Mesenchymal stem cell (in vitro differentiated cells and primary cell): ENCODE measurements around the gene AKAP3.

Experiments
- DNase-seq: peaks from one replicate; pipeline ENCODE4 v3.0.0-alpha.2; 2013
- H2AFZ ChIP-seq: one replicate; pipeline ENCODE4 v1.6.1; 2013; ENCODE audit warnings: low read depth, mild to moderate bottlenecking, control low read depth, inconsistent platforms, low read length, moderate library complexity
- H2AK5ac ChIP-seq: 2 replicates; pipeline ENCODE4 v1.6.1; 2013; ENCODE audit warnings: low read length, moderate library complexity, mild to moderate bottlenecking, inconsistent platforms; ENCODE audit not compliant: severe bottlenecking
- H2BK120ac ChIP-seq: one replicate; pipeline ENCODE4 v1.6.1; 2013; ENCODE audit warnings: low read depth, mild to moderate bottlenecking, inconsistent platforms, low read length, moderate library complexity
- H2BK12ac ChIP-seq, 2 experiments: one replicate each; pipeline ENCODE4 v1.6.1; 2013; ENCODE audit warnings: inconsistent platforms in 2 of 2, low read length in 2 of 2, mild to moderate bottlenecking in 2 of 2, moderate library complexity in 2 of 2, control low read depth in 1 of 2
- H2BK15ac ChIP-seq: one replicate; pipeline ENCODE4 v1.6.1; 2013; ENCODE audit warnings: mild to moderate bottlenecking, low read depth, inconsistent platforms; ENCODE audit not compliant: poor library complexity, severe bottlenecking
- H2BK5ac ChIP-seq: 2 replicates; pipeline ENCODE4 v1.6.1; 2013; ENCODE audit warnings: low read depth, mild to moderate bottlenecking, low read length, control low read depth, inconsistent platforms; ENCODE audit not compliant: poor library complexity, severe bottlenecking
- H3K14ac ChIP-seq, 2 experiments: one replicate each; pipeline ENCODE4 v1.6.1; 2013; ENCODE audit warnings: inconsistent platforms in 2 of 2, low read length in 2 of 2, control low read depth in 1 of 2, mild to moderate bottlenecking in 1 of 2, moderate library complexity in 1 of 2
- H3K18ac ChIP-seq, 2 experiments: one replicate each; pipeline ENCODE4 v1.6.1; 2013; ENCODE audit warnings: inconsistent platforms in 2 of 2, low read length in 2 of 2, control low read depth in 1 of 2, low read depth in 1 of 2, mild to moderate bottlenecking in 1 of 2
- H3K23ac ChIP-seq, 2 experiments: one replicate each; pipeline ENCODE4 v1.6.1; 2013; ENCODE audit warnings: inconsistent platforms in 2 of 2, low read length in 2 of 2, mild to moderate bottlenecking in 2 of 2, moderate library complexity in 2 of 2, control low read depth in 1 of 2
- H3K27ac ChIP-seq: 2 replicates; pipeline ENCODE4 v1.5.1; 2013; ENCODE audit warnings: mild to moderate bottlenecking, moderate library complexity, low read length, control low read depth, inconsistent platforms; ENCODE audit not compliant: poor library complexity, severe bottlenecking
- H3K27me3 ChIP-seq, 2 experiments: 2 replicates each; pipeline versions ENCODE4 v1.6.1 to v1.7.0; 2013; ENCODE audit warnings: low read length in 2 of 2, mild to moderate bottlenecking in 2 of 2, moderate library complexity in 2 of 2, control low read depth in 1 of 2, inconsistent platforms in 1 of 2; ENCODE audit not compliant: control insufficient read depth in 1 of 2, insufficient read depth in 1 of 2
- H3K36me3 ChIP-seq, 2 experiments: 2 replicates each; pipeline versions ENCODE4 v1.6.1 to v1.7.0; 2013; ENCODE audit warnings: low read length in 2 of 2, control low read depth in 1 of 2, inconsistent platforms in 1 of 2, low read depth in 1 of 2, mild to moderate bottlenecking in 1 of 2; ENCODE audit not compliant: insufficient read depth in 2 of 2, control insufficient read depth in 1 of 2
- H3K4ac ChIP-seq, 2 experiments: one replicate each; pipeline ENCODE4 v1.6.1; 2013; ENCODE audit warnings: inconsistent platforms in 2 of 2, low read length in 2 of 2, mild to moderate bottlenecking in 2 of 2, moderate library complexity in 2 of 2, control low read depth in 1 of 2, low read depth in 1 of 2
- H3K4me1 ChIP-seq: 2 replicates; pipeline ENCODE4 v1.6.1; 2013; ENCODE audit warnings: low read depth, low read length, control low read depth; ENCODE audit not compliant: control insufficient read depth, insufficient read depth
- H3K4me2 ChIP-seq: 2 replicates; pipeline ENCODE4 v1.6.1; 2013; ENCODE audit warnings: low read length, mild to moderate bottlenecking, inconsistent platforms; ENCODE audit not compliant: poor library complexity, severe bottlenecking
- H3K4me3 ChIP-seq, 2 experiments: 2 replicates each; pipeline versions ENCODE4 v1.5.1 to v1.7.0; 2013; ENCODE audit warnings: low read length in 2 of 2, mild to moderate bottlenecking in 2 of 2, control low read depth in 1 of 2, low read depth in 1 of 2; ENCODE audit not compliant: insufficient read depth in 1 of 2
- H3K79me1 ChIP-seq: replicated peaks from 2 replicates; pipeline ENCODE4 v1.6.1; 2013; ENCODE audit warnings: mild to moderate bottlenecking, control low read depth, low read length, inconsistent platforms; ENCODE audit not compliant: poor library complexity, severe bottlenecking
- H3K9ac ChIP-seq: 2 replicates; pipeline ENCODE4 v1.7.0; 2013; ENCODE audit warnings: mild to moderate bottlenecking, low read length, moderate library complexity
- H3K9me3 ChIP-seq: 2 replicates; pipeline ENCODE4 v1.7.0; 2013; ENCODE audit warnings: mild to moderate bottlenecking, low read length; ENCODE audit not compliant: control insufficient read depth
- H4K8ac ChIP-seq: one replicate; pipeline ENCODE4 v1.6.1; 2013; ENCODE audit warnings: inconsistent platforms, mild to moderate bottlenecking, low read length, moderate library complexity
- H4K91ac ChIP-seq: one replicate; pipeline ENCODE4 v1.6.1; 2013; ENCODE audit warnings: mild to moderate bottlenecking, low read length, inconsistent platforms
- WGBS: methylation state at CpG from one replicate; pipeline ENCODE4 v1.1.7; 2013; ENCODE audit warnings: mixed read lengths; 5-methylcytosine and 5-hydroxymethylcytosine counted together

AKAP3 gene

GRCh38 chr12:4607056-4607455, 41.8 kb downstream of the AKAP3 start:
- Histone ChIP-seq H3K27me3 (peaks cover 11 to 16% of the 10 kb centered on the region in 2 experiments), H2BK120ac (no peak overlapping the region), H3K79me1 (peaks cover 28% of the 10 kb centered on the region), H3K14ac (no peak overlapping the region), H2BK12ac (no peak overlapping the region), H2AK5ac (no peak overlapping the region), H3K4me2 (no peak overlapping the region), H3K9me3 (no peaks in the 10 kb centered on the region), H3K23ac (no peak overlapping the region), H3K36me3 (peaks cover 0 to 13% of the 10 kb centered on the region in 2 experiments), H2BK15ac (no peak overlapping the region), H3K18ac (no peak overlapping the region), H3K4me1 (no peaks in the 10 kb centered on the region), H3K9ac (no peak overlapping the region), H4K8ac (no peak overlapping the region), H3K27ac (no peak overlapping the region), H2AFZ (no peak overlapping the region), H3K4me3 (no peak overlapping the region), H2BK5ac (no peak overlapping the region), H3K4ac (no peak overlapping the region), H4K91ac (no peak overlapping the region)
- 100% methylated on average over 3 of the region's 3 CpGs for WGBS
- DNase-seq = no peak

- Histone ChIP-seq H4K8ac (peak overlapping the region; percentile 74), H2AK5ac (no peak overlapping the region)
- under 1% methylated on average over 23 of the region's 25 CpGs for WGBS
Measured at GRCh38 chr12:4604684-4605193, 44.1 kb downstream of the AKAP3 start.

GRCh38 chr12:4603946-4604345, 44.9 kb downstream of the AKAP3 start:
- no peaks in the 10 kb centered on the region for H3K9me3 ChIP-seq
- H3K23ac ChIP-seq = no peak overlapping the region
- H2BK5ac ChIP-seq = no peak overlapping the region
- H2BK15ac ChIP-seq = no peak overlapping the region
- no peak overlapping the region for H4K91ac ChIP-seq
- H3K4ac ChIP-seq = no peak overlapping the region
- peaks cover 21% of the 10 kb centered on the region for H3K79me1 ChIP-seq
- H2BK120ac ChIP-seq = no peak overlapping the region
- no peak overlapping the region for H3K9ac ChIP-seq
- WGBS = no CpG with 5 or more reads among the region's 1 CpG
- no peaks in the 10 kb centered on the region for H3K4me1 ChIP-seq
- no peak overlapping the region for H3K14ac ChIP-seq
- no peak overlapping the region for H3K18ac ChIP-seq
- H3K4me3 ChIP-seq = no peak overlapping the region
- no peak overlapping the region for H2AFZ ChIP-seq
- peaks cover 11 to 20% of the 10 kb centered on the region in 2 experiments for H3K27me3 ChIP-seq
- no peak overlapping the region for H2BK12ac ChIP-seq
- H4K8ac ChIP-seq = no peak overlapping the region
- H3K36me3 ChIP-seq = no peaks in the 10 kb centered on the region
- H3K27ac ChIP-seq = no peak overlapping the region
- H2AK5ac ChIP-seq = no peak overlapping the region
- DNase-seq = no peak
- H3K4me2 ChIP-seq = no peak overlapping the region

More at GRCh38 chr12:4604684-4605193, 44.1 kb downstream of the AKAP3 start:
- peak overlapping the region; percentile 71 to 87 for H3K4me3 ChIP-seq
- H2BK12ac ChIP-seq = peak overlapping the region in 1 of 2 experiments; percentile 28
- H2BK5ac ChIP-seq = no peak overlapping the region
- no peak overlapping the region for H3K27ac ChIP-seq
- H3K9me3 ChIP-seq = no peaks in the 10 kb centered on the region
- H2BK15ac ChIP-seq = no peak overlapping the region
- no peak overlapping the region for H2BK120ac ChIP-seq
- peak overlapping the region; percentile 14 for H3K4me2 ChIP-seq
- peak overlapping the region; percentile 89 for H3K9ac ChIP-seq
- no peak overlapping the region for H3K23ac ChIP-seq
- peak overlapping the region; percentile 29 to 39 for H3K4ac ChIP-seq
- H3K18ac ChIP-seq = peak overlapping the region; percentile 47 to 73
- peak overlapping the region; percentile 53 for H4K91ac ChIP-seq
- DNase-seq = peak; percentile 87
- no peaks in the 10 kb centered on the region for H3K36me3 ChIP-seq
- H3K4me1 ChIP-seq = no peaks in the 10 kb centered on the region
- peaks cover 25% of the 10 kb centered on the region for H3K79me1 ChIP-seq
- H2AFZ ChIP-seq = peak overlapping the region; percentile 83
- H3K14ac ChIP-seq = peak overlapping the region in 1 of 2 experiments; percentile 31
- peaks cover 11 to 20% of the 10 kb centered on the region in 2 experiments for H3K27me3 ChIP-seq

GRCh38 chr12:4603421-4603820, 45.4 kb downstream of the AKAP3 start:
- no peak overlapping the region for H2BK5ac ChIP-seq
- no peaks in the 10 kb centered on the region for H3K4me1 ChIP-seq
- peaks cover 11 to 20% of the 10 kb centered on the region in 2 experiments for H3K27me3 ChIP-seq
- no peak overlapping the region for H4K8ac ChIP-seq
- H3K36me3 ChIP-seq = no peaks in the 10 kb centered on the region
- no peak overlapping the region for H2BK120ac ChIP-seq
- no peak overlapping the region for H3K4me2 ChIP-seq
- H2AFZ ChIP-seq = no peak overlapping the region
- no peak overlapping the region for H3K23ac ChIP-seq
- no peak for DNase-seq
- peaks cover 15% of the 10 kb centered on the region for H3K79me1 ChIP-seq
- H3K4me3 ChIP-seq = no peak overlapping the region
- H2BK12ac ChIP-seq = no peak overlapping the region
- no peak overlapping the region for H3K4ac ChIP-seq
- H4K91ac ChIP-seq = no peak overlapping the region
- no peak overlapping the region for H3K14ac ChIP-seq
- no peak overlapping the region for H3K18ac ChIP-seq
- H3K27ac ChIP-seq = no peak overlapping the region
- no peak overlapping the region for H2BK15ac ChIP-seq
- no peak overlapping the region for H3K9ac ChIP-seq
- H2AK5ac ChIP-seq = no peak overlapping the region
- WGBS = 69% methylated on average over 7 of the region's 7 CpGs
- no peaks in the 10 kb centered on the region for H3K9me3 ChIP-seq
